GM20431 (cell line): Measurements from ENCODE around the gene SGPL1.
"Not testable (repeated sequence)": the region's sequence is repeated elsewhere in the genome, so short reads cannot be mapped to it uniquely, and the experiment has no call there.

Experiments used
- in situ Hi-C: fragments of 300-500 bp; cut with MseI, MboI; formaldehyde crosslinking; loops from one replicate; pipeline ENCODE4 v1.15.0; 2020; ENCODE audit warnings: low sequenced_read_pairs; ENCODE audit not compliant: unreplicated experiment

Gene SGPL1

DNA sequence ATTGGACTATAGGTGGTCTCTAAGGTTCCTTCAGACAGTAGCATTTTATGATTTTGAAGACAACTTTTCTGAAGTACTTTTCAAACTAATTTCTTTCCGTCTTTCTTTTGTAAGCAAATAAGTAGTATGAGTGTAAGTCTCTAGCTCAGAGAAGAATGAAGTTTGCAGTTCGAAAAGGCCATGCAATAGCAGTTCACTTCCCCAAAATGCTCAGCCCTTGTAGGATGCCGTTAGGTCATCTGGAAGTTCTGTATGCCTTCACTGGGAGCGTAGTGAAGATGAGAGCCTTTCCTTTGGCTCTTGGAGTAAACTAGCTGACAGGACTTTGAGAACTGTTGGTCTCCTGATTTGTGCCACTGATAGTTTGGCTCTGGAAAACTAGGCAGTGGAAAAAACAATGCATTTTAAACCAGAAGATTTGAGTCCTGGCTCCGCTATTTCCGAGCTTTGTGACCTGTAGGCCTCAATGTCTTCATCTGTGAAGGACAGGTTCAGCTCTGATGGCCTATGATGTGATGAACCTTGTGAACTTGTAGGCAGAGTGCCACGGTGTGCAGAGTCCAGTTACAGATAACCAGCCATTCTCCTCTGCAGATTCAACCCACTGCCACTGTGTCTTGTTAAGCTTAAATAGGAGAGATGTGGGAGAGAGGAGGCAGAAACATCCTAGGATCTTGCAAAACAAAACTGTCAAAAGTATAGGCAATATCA, 18.8 kb downstream of the SGPL1 start:
- in situ Hi-C loops: no loop called here

DNA sequence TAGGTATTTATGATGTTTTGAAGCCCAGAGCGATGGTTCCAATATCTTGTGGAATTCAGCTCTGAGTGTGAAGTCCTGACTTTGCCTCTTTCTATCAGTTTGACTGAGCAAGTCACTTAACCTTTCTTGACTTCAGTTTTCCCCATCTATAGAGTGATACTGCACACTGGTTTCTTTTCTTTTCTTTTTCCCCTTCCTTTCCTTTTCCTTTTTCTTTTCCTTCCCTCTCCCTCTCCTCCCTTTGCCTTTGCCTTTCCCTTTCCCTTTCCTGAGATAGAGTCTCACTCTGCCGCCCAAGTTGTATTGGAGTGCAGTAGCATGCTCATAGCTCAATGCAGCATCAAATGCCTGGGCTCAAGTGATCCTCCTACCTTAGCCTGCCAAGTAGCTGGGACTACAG, 20.6 kb downstream of the SGPL1 start:
- in situ Hi-C loops: no loop called here

DNA sequence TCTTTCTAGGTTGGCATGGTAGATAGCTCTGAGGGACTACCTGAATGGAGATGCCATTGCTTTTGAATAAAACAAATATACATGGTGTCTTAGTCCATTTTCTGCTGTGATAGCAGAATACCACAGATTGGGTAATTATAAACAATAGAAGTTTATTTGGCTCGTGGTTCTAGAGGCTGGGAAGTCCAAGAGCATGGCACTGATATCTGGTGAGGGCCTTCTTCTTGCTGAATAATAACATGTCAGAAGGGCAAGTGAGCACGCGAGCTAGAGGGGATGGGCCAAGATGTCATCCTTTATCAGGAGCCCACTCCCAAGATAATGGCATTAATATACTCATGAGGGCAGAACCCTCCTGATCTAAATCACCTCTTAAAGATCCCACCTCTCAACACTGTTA, 21.9 kb downstream of the SGPL1 start:
- in situ Hi-C loops: no loop called here

DNA sequence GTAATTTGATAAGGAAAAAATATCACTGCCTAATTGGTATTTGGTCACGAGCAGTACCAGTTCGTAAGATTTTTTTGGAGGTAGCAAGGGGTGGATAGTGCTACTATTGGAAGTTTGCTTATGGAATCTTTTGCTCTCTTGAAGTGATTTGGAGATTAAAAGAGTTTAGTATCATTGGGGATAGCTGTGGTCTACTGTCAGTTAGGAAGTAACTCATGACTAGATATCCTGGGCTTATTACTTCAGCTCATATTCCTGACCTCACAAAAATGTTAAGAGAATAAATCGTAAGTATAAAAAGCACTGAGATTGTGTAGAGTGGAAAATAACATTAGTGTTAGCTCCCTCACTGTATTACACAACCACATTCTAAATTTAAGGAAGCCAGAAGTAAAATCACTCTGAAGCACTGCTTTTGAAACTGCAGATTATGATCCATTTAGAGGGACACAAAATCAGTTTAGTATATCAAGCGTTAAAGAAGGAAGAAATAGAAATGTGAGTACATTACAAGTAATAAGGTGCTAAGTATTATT, 22.6 kb downstream of the SGPL1 start:
- in situ Hi-C loops: no loop called here

DNA sequence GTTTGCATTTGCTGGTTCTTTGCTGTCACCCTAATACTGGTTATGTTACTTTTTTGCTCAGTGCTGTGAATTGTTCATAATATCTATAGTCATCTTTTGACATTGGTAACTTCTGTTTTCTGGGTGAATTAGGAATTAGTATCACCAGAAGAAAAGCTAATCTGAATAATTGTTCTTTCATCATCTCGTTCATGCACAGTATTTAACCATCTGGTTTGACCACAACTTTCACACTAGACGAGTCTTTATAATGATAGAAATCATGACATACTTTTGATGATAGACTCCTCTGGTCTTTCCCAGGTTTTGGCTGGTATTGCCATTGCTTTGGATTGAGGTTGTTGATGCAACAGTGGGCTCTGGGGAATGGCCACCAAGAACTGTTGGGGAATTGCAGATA, 25.1 kb downstream of the SGPL1 start:
- in situ Hi-C loops: no loop called here

DNA sequence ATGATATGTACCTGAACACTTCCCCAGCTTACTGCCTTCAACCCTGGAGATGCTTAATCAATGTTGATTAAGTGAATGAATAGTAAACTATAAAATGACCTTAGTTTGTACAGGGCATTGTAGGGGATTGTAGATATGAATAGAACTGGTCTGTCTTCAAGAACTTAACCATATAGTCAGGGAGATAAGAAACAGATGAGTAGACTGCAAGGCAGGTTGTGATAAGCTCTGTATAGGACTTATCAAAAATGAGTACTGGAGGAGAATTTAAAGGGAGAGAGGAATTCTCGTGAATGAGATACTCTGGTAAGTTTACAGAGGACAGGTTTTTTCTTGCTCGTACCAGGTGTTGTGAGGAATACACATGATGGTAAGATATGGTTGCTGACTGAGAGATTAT, 27.6 kb downstream of the SGPL1 start:
- in situ Hi-C loops: no loop called here

DNA sequence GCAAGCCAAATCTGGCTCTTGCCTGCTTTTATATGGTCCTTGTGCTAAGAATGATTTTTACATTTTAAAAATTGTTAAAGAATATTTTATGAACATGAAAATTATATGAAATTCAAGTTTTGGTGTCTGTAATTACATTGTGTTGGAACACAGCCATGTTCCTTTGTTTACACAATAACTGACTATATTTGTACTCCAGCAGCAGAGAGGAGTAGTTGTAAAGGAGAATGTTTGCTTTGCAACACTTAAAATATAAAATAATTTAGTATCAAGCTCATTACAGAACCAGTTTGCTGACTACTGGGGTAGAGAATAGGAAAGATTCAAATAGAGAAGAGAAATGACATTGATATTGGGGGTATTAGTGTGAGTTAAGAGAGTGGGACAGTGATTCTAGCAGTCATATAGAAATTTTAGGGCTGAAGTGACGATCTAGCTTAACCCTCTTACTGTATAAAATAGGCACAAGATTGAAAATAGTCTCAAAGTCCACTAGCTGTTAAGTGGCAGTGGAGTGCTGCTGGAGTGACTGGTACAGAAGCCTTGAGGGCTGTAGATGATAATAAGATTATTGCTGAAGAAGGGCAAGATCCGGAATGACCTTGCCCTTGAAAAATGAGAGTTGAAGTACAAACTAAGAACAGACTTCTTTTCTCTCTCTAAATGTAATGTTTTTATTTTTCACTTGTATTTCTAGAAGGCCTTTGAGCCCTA, 28.2 kb downstream of the SGPL1 start:
- in situ Hi-C loops: no loop called here

DNA sequence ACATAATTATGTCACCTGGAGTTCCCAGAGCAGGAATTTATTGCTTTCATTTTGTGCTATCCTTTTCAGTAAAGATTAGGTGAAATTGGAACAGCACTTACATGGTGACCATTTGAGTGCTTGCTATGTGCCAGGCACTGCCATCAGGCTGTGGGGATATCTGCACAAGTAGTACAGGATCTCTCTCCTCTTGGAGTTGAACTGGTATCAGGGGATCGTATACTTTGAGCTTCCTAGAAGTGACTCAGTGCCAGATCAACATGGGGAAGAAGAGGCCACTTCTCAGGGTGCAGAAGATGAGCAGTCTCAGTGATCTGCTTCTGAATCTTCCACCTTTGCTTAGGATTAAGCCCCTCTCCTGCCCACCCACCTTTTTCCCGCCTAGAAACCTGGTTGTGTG, 29.5 kb downstream of the SGPL1 start:
- in situ Hi-C loops: no loop called here

DNA sequence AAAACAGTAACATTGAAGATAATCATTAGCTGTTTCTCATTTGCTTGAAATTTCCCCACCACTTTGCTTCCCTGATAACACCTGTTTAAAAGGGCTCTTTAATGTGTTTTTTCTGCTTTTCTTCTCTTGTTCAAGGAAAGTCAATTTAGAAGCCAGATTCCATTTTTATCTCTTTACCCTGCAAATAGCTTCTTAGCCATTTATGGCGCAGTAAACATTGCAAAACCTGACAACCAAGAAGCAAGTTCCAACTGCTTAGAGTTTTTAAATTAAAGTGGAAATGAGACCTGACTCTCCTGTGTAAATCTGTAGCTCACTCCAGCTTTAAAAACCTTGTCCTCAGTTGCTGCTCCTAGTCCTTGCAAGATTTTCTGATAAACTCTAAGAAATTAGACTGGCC, 30.1 kb downstream of the SGPL1 start:
- in situ Hi-C loops: no loop called here

DNA sequence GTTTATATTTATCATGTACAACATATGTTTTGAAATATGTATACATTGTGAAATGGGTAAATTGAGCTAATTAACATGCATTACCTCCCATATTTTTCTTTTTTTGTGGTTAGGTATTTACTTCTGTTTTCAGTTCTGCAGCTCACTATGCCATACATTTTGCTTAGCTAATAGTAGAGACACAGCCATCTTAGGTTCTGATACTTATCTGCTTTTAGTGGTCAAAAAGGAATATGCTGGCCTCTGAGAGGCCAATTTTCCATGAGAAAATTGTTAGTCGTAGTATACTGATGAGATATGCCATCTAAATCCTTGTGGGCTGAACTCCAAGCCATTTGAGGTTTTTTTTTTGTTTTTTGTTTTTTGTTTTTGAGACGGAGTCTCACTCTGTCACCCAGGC, 31.0 kb downstream of the SGPL1 start:
- in situ Hi-C loops: no loop called here

DNA sequence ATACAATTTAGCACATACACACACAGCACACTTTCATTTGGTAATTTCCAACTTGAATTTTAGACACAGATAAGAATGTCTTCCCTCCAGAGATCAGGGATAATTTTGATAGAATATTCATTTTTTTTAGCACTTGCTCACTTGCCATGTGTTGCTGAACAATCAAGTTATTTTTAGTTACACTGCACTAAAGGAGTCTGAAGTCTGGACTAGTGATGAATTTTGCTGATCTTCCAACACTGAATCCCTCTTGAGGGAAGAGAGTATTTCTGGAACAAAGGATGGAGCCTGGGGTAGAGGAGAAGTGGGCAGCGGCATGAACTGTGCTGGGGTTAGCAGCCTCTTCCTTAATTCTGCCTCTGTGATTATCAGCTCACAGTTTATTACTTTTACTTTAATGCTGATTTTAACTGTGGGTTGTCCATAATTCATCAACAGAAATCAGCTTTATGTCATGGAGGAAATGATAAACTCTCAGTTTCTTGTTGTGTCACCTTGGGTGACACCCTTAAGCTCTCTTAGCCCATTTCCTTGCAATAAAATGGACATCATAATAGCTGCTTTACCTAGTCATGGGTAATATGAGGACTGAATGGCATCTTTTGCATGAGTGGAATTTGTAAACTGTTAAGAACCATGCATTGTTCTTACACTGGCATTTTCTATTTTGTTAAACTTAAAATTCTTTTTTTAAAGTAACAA, 32.1 kb downstream of the SGPL1 start:
- in situ Hi-C loops: no loop called here

DNA sequence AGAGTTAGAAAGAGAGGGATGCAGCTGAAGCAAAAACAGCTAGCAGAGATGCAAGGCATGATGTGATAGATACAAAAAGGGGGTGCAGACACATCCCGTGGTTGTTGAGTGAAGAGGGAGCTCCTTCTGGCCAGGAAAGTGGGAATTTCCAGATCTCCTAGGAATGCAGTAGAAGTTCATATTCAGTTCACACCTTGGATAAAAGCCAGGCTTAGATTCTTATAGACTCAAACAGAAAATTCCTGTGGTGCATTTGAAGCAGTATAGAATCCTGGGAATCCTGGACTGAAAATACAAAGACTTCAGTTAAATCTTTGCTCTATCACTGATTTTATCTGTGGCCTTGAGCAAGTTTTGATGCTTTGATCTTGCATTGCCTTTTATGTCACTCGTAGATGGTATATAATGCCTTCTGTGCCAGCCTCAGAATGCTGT, 33.9 kb downstream of the SGPL1 start:
- in situ Hi-C loops: no loop called here

DNA sequence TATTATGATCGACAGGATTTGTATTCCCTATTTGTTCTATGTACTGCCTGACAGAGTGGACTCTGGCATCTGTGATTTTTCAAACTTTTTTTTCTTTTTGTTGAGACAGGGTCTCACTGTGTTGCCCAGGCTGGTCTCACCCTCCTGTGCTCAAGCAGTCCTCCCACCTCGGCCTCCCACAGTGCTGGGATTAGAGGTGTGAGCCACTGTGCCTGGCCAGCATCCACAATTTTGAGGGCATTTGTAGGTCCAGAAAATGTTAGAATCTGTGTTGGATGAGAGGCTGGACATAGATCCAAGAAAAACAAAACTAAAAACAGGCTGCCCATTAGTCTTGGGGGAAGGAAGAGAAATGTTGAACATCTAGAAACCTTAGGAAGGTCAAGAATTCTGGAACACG, 34.3 kb downstream of the SGPL1 start:
- in situ Hi-C loops: no loop called here

DNA sequence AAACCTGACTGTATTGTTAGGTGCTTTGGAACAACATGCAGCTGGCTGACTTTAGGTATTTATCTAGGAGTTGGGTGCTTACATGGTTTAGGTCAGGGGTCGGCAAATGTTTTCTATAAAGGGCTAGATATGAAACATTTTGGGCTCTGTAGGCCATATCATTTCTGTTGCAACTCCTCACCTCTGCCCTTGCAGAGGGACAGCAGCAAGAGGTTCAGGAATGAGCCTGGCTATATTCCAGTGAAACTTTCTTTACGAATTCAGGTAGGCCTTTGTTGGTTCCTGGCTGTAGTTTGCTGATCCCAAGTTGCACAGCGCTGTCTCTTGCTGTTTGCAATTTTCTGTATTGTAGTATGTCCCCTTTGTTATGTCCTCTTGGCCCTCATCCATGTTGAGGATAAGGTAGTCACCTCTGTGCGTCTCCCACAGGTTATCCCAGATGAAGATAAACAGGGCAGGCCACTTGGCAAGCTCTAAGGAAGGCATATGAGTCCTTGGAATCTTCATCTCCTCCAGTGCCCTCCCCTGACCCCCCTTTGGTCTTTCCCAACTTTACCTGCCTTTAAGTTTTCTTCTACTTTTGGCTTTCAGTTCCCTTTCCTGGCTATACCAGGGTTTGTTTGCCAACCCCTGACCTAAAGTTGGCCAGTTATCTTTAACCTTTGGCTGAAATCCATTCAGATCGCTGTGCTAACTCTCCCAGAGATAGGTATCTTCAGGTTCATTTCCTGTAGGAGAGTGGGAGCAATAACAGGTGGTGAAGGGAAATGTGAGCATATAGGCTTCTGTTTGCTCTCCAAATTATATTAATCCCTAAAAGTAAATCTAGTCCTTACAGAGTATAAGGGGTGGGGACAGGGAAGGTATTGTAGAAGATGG, 36.1 kb downstream of the SGPL1 start:
- in situ Hi-C loops: no loop called here

DNA sequence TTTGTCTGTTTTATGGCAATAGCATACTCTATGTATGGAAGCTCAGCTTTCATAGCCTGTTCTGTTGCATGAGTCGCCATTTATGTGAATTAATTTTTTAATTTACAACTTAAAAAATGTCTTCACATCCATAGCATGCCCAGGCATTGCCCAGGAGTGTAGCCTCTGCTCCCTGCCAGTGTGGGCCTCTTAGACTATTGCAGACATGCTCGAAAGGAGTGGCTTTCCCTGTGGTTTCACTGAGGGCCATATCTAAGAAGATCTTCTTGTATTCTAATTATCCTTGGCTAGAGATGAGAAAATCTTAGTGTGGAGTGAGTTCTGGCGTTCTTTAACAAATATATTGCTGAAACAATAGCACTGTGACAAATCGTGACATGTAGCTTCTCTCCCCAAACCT, 37.3 kb downstream of the SGPL1 start:
- in situ Hi-C loops: no loop called here

DNA sequence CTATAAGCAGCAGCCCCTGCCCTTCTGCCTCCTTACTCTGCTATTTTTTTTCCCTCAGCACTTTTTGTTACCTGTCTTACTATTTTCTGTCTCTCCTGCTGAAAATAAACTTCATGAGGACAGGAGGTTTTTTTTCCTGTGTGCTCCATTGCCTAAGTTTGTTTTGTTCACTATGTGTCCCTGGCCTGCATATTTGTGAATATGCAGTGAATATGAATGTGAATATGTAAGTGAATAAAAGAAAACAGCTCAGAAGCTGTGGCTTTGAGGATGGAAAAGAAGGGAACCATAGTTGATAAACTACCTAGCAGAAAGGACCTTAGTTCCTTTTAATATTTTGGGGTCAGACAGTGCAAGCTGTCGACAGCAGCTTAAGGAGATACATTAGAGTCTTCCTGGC, 37.7 kb downstream of the SGPL1 start:
- in situ Hi-C loops: no loop called here

DNA sequence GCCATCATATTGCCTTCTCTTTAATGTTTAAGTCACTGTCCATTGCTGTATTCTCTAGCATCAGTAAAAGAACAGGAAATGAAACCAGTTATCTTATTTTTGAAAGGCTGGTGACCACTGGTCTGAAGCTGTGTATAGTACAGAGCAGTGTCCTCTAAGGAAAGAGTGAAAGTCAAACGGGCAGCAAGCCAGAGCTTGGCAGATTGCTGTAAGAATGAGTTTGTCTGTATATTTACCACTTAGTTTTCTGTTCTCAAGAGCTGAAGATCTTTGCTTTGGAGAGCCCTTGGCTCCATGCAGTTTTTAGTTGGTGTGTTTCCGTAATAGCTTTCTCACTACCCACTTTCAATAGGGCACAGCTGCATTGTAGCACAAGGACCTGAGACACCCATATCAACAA, 40.7 kb downstream of the SGPL1 start:
- in situ Hi-C loops: no loop called here

DNA sequence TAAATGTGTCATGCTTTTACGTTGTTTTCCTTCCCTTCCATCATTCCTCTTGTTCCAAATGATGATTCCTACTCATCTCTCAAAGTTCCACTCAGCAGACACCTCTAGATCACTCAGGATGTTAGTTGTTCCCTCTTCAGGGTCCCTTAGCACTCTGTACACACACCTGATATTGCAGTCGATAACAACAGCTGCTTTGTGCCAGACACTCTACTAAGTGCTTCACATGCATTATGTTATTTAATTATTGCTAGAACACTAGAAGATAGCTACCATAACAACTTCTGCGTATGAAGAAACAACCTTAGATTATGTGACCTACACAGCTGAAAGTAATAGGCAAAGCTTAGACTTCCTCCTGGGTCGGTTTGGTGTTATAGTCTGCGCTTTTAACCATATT, 43.0 kb downstream of the SGPL1 start:
- in situ Hi-C loops: no loop called here

DNA sequence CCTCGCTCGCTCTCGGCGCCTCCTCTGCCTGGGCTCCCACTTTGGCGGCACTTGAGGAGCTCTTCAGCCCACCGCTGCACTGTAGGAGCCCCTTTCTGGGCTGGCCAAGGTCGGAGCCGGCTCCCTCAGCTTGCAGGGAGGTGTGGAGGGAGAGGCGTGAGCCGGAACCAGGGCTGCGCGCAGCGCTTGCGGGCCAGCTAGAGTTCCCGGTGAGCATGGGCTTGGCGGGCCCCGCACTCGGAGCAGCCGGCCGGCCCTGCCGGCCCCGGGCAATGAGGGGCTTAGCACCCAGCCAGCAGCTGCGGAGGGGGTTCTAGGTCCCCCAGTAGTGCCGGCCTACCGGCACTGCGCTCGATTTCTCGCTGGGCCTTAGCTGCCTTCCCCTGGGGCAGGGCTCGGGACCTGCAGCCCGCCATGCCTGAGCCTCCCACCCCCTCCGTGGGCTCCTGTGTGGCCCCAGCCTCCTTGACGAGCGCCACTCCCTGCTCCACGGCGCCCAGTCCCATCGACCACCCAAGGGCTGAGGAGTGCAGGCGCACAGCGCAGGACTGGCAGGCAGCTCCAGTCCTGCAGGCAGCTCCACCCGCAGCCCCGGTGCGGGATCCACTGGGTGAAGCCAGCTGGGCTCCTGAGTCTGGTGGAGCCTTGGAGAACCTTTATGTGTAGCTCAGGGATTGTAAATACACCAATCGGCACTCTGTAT, 45.9 kb downstream of the SGPL1 start:
- in situ Hi-C loops: not testable (repeated sequence)
